ENCODE data around the gene NCAPG2.

The NCAPG2 gene

DNA sequence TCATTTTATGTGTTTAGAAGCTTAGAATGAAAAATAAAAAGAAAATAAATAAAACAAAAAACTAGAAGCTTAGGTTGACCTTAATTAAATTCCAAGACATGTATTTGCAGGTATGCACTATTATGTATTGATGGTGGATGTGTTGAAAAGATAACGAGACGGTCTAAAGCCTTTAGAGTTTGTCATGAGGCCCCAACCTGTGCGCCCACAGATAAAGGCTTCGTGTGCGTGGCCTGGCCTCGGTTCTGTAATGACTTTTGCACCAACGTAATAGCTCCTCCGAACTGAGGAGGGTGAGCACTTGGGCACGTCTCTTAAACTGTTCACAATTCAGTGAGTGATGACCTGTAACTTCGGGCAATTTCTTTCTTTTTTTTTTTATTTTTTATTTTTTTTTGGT is 43.7 kb upstream of the NCAPG2 start:
- no peak for DNase-seq (ENCODE audit: low read depth)
- no peak overlapping the region for H3K4me3 ChIP-seq (ENCODE audit: control insufficient read depth, low read depth, low read length)
- TF ChIP-seq CTCF (conservative IDR thresholded peaks at IDR 0.05; ENCODE audit: control insufficient read depth, insufficient read depth, low read depth, low read length), result no peak

DNA sequence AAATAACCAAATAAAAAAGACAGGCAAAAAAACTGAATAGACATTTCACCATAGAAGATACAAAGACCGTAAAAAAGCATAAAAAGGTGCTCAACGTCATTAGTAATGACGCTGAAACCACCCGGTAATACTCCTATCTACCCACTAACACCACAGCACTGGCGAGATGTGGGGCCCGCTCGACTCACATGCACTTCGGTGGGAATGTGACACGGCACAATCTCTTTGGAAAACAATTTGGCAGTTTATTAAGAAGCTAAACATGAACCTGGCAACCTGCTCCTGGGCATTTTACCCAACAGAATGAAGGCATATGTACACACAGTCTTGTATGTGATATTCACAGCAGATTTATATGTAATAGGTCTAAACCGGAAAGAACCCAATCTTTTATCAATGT is 42.8 kb upstream of the NCAPG2 start:
- no peak overlapping the region for H3K4me3 ChIP-seq (ENCODE audit: control insufficient read depth, low read depth, low read length)
- TF ChIP-seq CTCF (conservative IDR thresholded peaks at IDR 0.05; ENCODE audit: control insufficient read depth, insufficient read depth, low read depth, low read length), result no peak
- DNase-seq (ENCODE audit: low read depth), result no peak

GRCh38 chr7:158746957-158747356 is 42.4 kb upstream of the NCAPG2 start:
- no peak overlapping the region for H3K4me3 ChIP-seq (ENCODE audit: control insufficient read depth, low read depth, low read length)
- no peak for TF ChIP-seq CTCF (conservative IDR thresholded peaks at IDR 0.05; ENCODE audit: control insufficient read depth, insufficient read depth, low read depth, low read length)
- no peak for DNase-seq (ENCODE audit: low read depth)

GRCh38 chr7:158745057-158745715 is 40.6 kb upstream of the NCAPG2 start:
- DNase-seq (ENCODE audit: low read depth), result no peak
- no peak overlapping the region for H3K4me3 ChIP-seq (ENCODE audit: control insufficient read depth, low read depth, low read length)
- TF ChIP-seq CTCF (conservative IDR thresholded peaks at IDR 0.05; ENCODE audit: control insufficient read depth, insufficient read depth, low read depth, low read length), result no peak

DNA sequence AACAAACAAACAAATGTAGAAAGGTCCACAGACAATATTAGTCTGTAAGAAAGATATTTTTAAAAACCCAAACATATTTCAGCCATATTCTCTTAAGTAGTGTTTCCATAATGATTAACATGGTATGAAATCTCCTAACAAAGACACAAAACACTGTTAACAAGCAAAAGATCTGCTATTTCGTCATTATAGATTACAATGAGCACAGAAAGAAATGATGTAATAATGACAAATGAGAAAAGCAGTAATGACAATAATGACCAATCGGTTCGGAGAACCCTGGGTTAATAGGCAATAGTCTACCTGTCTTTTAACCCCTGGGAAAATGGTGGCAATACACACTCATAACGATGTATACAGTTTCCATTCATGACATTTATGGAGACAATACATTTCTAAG is 39.5 kb upstream of the NCAPG2 start:
- no peak for DNase-seq (ENCODE audit: low read depth)
- no peak for TF ChIP-seq CTCF (conservative IDR thresholded peaks at IDR 0.05; ENCODE audit: control insufficient read depth, insufficient read depth, low read depth, low read length)

DNA sequence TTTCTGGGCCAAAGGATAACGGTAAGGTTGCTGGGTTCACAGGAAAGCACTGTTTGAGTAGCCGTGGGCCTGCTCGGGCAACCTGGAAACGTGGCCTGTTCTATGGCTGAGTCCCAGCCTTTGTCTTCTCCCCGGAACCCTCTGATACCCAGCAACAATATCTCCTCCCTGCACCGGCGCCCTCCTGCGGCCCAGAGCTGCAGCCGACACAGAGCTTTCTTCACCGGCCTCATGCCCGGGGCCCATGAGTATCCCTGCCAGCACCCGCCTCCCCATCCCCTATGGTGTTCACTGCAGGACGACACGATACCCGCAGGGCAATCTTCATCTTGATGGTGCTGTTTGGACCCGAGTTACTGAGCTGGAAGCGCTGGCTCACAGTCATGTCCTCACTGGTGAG is 38.6 kb upstream of the NCAPG2 start:
- H3K4me3 ChIP-seq (ENCODE audit: control insufficient read depth, low read depth, low read length), result no peak overlapping the region
- TF ChIP-seq CTCF (conservative IDR thresholded peaks at IDR 0.05; ENCODE audit: control insufficient read depth, insufficient read depth, low read depth, low read length), result no peak
- no peak for DNase-seq (ENCODE audit: low read depth)

More for the DNA sequence above, 39.5 kb upstream of the NCAPG2 start:
- no peak overlapping the region for H3K4me3 ChIP-seq (ENCODE audit: control insufficient read depth, low read depth, low read length)
